GM12891 (cell line): ENCODE results near the gene MAEL.

Source experiments
- PAX5 ChIP-seq: IDR thresholded peaks from 2 replicates; pipeline ENCODE4 v1.6.1; 2011; ENCODE audit warnings: low read length, moderate library complexity, mild to moderate bottlenecking; ENCODE audit not compliant: insufficient read depth, severe bottlenecking
- POLR2A ChIP-seq: IDR thresholded peaks from 2 replicates; pipeline ENCODE4 v1.6.1; 2011; ENCODE audit warnings: low read depth, low read length, control low read depth
- POLR2AphosphoS5 ChIP-seq: IDR thresholded peaks from 2 replicates; pipeline ENCODE4 v1.6.1; 2011; ENCODE audit warnings: low read depth, low read length, control low read depth
- TAF1 ChIP-seq: IDR thresholded peaks from 2 replicates; pipeline ENCODE4 v1.6.1; 2011; ENCODE audit warnings: low read depth, low read length, control low read depth

GRCh38 chr1:166974647-166975345 is 14.3 kb upstream of the MAEL start:
- TF ChIP-seq POLR2A (no peak), POLR2AphosphoS5 (no peak), TAF1 (no peak), PAX5 (no peak)
